A673 (cell line): ENCODE measurements around the gene ACOT4. TPM values are rescaled to one million over a fixed set of nuclear protein-coding genes. Genes with fewer than 3 reads are reported as not detected.

Source experiments
- BruUV-seq: library from RNA; stranded (reverse); fragments of 400-500 nt; replicated peaks from 2 replicates; lab custom pipeline; 2021; lab: Mats Ljungman, UMichigan
- CTCF ChIA-PET: fragments of 300-600 bp; sonication (Branson Sonifier 250); formaldehyde crosslinking; loops from one replicate; lab custom pipeline; 2022; ENCODE audit warnings: antibody characterized with exemption; lab: Charles Lee
- POLR2A ChIA-PET: fragments of 300-600 bp; sonication (Branson Sonifier 250); formaldehyde crosslinking; loops from one replicate; lab custom pipeline; 2022; ENCODE audit warnings: antibody characterized with exemption; ENCODE audit not compliant: low non-redundant PET; lab: Charles Lee
- DNase-seq: peaks from one replicate; pipeline ENCODE4 v3.0.0-alpha.2; 2015; ENCODE audit warnings: low spot score
- H3K27ac ChIP-seq: fragments of 200-600 bp; sonication (generic); 2 replicates; pipeline ENCODE4 v1.5.1; 2016; ENCODE audit warnings: mixed run types, low read depth, mild to moderate bottlenecking, mixed read lengths, antibody characterized with exemption, low read length; ENCODE audit not compliant: poor library complexity, severe bottlenecking
- H3K27me3 ChIP-seq: fragments of 200-600 bp; sonication (generic); replicated peaks from 2 replicates; pipeline ENCODE4 v1.6.1; 2017; ENCODE audit warnings: mixed run types, low read depth, mild to moderate bottlenecking, mixed read lengths, antibody characterized with exemption, low read length; ENCODE audit not compliant: insufficient read depth, poor library complexity
- H3K36me3 ChIP-seq: fragments of 200-600 bp; sonication (generic); 2 replicates; pipeline ENCODE4 v1.6.1; 2016; ENCODE audit warnings: mixed run types, mild to moderate bottlenecking, mixed read lengths, antibody characterized with exemption, low read length; ENCODE audit not compliant: insufficient read depth, poor library complexity, severe bottlenecking
- H3K4me1 ChIP-seq: fragments of 200-600 bp; sonication (generic); 2 replicates; pipeline ENCODE4 v1.6.1; 2017; ENCODE audit warnings: mixed run types, mild to moderate bottlenecking, mixed read lengths, antibody characterized with exemption, low read length; ENCODE audit not compliant: insufficient read depth, poor library complexity, severe bottlenecking
- H3K4me3 ChIP-seq: fragments of 200-600 bp; sonication (generic); 2 replicates; pipeline ENCODE4 v1.5.1; 2016; ENCODE audit warnings: low read depth, mixed run types, mild to moderate bottlenecking, mixed read lengths, low read length; ENCODE audit not compliant: poor library complexity, severe bottlenecking
- H3K9me3 ChIP-seq: fragments of 200-600 bp; sonication (generic); 2 replicates; pipeline ENCODE4 v1.6.1; 2016; ENCODE audit warnings: mixed run types, low read depth, mild to moderate bottlenecking, mixed read lengths, antibody characterized with exemption, low read length; ENCODE audit not compliant: poor library complexity, severe bottlenecking
- EZH2 ChIP-seq: fragments of 200-600 bp; sonication (generic); IDR thresholded peaks from 2 replicates; pipeline ENCODE4 v1.6.1; 2017; ENCODE audit warnings: borderline replicate concordance, low read depth, mild to moderate bottlenecking, mixed read lengths, antibody characterized with exemption, low read length; ENCODE audit not compliant: poor library complexity, severe bottlenecking
- intact Hi-C: fragments of 100-400 bp; cut with micrococcal nuclease; formaldehyde crosslinking; loops from one replicate; pipeline ENCODE4 v1.10.0; 2022; ENCODE audit not compliant: unreplicated experiment
- total RNA-seq: library from RNA; stranded (reverse); gene quantifications from 2 replicates; pipeline ENCODE4 v1.2.3, GENCODE V29; 2021
- TF ChIP-seq, protein P1 (sequence below): fragments of 300-800, 200-600 bp; sonication (generic); conservative IDR thresholded peaks from 2 replicates; pipeline ENCODE4 v1.5.1; 2017; ENCODE audit warnings: low read depth, mild to moderate bottlenecking, antibody characterized with exemption, low read length, moderate library complexity, mixed read lengths

ACOT4 gene
- total RNA-seq, 1 experiment from 2014 or later, result 0.28 TPM

DNA sequence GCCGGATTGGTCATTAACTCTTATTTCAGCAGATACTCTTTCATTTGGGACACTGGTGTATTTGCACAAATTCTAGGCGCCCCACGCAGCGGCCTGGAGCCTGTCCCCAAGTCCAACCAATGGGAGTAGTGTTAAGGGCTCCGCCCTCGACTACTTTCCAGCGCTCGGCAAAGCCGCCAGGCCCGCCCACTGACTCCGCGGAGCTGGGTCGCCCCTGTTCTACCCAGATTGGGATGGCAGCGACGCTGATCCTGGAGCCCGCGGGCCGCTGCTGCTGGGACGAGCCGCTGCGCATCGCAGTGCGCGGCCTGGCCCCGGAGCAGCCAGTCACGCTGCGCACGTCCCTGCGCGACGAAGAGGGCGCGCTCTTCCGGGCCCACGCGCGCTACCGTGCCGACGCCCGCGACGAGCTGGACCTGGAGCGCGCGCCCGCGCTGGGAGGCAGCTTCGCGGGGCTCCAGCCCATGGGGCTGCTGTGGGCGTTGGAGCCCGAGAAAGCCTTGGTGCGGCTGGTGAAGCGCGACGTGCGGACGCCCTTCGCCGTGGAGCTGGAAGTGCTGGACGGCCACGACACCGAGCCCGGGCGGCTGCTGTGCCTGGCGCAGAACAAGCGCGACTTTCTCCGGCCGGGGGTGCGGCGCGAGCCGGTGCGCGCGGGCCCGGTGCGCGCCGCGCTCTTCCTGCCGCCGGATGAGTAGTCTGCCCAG, 20.8 kb downstream of the ACOT4 start, which contains the start of gene ACOT6:
ACOT6 (plus strand) TSS at position 179 of the 707 bp plus-strand sequence; CDS start at position 234, 55 bp downstream.
- Histone ChIP-seq H3K4me3 (peak within 1 kb of the TSS; percentile 63), H3K9me3 (no peaks in the 10 kb centered on the region), H3K27ac (no peak within 1 kb of the TSS), H3K27me3 (no peaks in the 10 kb centered on the region), H3K4me1 (no peaks in the 10 kb centered on the region), H3K36me3 (no peaks in the 10 kb centered on the region)
- ChIA-PET CTCF (interaction anchor here (1.1 kb wide), 1 partner anchor 74 kb away, joined by 3 read pairs; no protein-coding TSS in a partner anchor), POLR2A (no interaction called here)
- TF ChIP-seq, protein P1, sequence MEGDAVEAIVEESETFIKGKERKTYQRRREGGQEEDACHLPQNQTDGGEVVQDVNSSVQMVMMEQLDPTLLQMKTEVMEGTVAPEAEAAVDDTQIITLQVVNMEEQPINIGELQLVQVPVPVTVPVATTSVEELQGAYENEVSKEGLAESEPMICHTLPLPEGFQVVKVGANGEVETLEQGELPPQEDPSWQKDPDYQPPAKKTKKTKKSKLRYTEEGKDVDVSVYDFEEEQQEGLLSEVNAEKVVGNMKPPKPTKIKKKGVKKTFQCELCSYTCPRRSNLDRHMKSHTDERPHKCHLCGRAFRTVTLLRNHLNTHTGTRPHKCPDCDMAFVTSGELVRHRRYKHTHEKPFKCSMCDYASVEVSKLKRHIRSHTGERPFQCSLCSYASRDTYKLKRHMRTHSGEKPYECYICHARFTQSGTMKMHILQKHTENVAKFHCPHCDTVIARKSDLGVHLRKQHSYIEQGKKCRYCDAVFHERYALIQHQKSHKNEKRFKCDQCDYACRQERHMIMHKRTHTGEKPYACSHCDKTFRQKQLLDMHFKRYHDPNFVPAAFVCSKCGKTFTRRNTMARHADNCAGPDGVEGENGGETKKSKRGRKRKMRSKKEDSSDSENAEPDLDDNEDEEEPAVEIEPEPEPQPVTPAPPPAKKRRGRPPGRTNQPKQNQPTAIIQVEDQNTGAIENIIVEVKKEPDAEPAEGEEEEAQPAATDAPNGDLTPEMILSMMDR, result no peak
- no peak for TF ChIP-seq EZH2
- intact Hi-C loops, result no loop called here
- DNase-seq, result peak; percentile 83
- BruUV-seq, result no TSS peak

DNA sequence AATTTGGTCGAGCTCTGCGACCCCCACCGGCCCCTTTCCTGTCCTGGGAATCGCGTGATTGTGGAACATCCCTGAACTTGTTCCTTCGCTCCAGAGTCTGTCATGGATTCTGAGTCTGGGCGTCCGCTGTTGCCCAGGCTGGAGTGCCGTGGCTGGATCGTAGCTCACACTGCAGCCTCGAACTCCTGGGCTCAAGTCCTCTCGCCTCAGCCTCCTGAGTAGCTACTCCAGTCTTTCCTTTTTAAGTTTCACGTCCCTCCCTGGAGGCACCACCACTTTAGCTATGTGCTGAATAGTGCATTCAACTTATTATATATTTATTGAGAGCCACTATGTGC, 21.3 kb downstream of the ACOT4 start:
- intact Hi-C loops, result no loop called here
- H3K27ac ChIP-seq, result no peak overlapping the region

DNA sequence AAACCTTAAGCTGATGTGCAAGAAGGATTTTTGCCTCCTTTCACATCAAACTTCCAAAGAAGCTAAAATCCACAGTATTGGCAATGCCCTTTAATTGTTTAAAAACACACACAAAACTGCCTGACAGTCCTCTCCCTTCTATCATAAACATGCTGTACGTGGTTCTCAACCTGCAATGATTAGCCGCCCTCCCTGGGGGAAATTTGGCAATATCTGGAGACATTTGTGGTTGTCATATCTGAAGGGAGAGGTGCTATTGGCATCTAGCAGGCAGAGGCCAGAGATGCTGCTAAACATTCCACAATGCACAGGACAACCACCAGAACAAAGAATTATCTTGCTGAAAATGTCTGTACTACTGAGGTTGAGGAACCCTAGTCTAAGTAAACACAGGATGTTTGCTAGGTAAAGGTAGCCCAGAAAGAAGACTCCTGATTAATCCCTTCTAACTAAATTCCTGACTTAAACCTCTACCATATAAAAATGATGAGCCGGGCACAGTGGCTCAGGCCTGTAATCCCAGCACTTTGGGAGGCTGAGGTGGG, 21.8 kb downstream of the ACOT4 start:
- H3K27me3 ChIP-seq, result no peaks in the 10 kb centered on the region
- H3K4me1 ChIP-seq, result no peaks in the 10 kb centered on the region
- ChIA-PET CTCF (no interaction called here), POLR2A (no interaction called here)
- no peaks in the 10 kb centered on the region for H3K9me3 ChIP-seq
- intact Hi-C loops, result no loop called here
- no peak for DNase-seq
- H3K4me3 ChIP-seq, result peak overlapping the region; percentile 63
- no peaks in the 10 kb centered on the region for H3K36me3 ChIP-seq
- no peak overlapping the region for H3K27ac ChIP-seq
- BruUV-seq, result no TSS peak
- no peak for TF ChIP-seq EZH2
- TF ChIP-seq, protein P1, result no peak

More for the DNA sequence above, 21.3 kb downstream of the ACOT4 start:
- POLR2A ChIA-PET, result no interaction called here
- Histone ChIP-seq H3K36me3 (no peaks in the 10 kb centered on the region), H3K9me3 (no peaks in the 10 kb centered on the region), H3K4me3 (peak overlapping the region; percentile 63), H3K4me1 (no peaks in the 10 kb centered on the region), H3K27me3 (no peaks in the 10 kb centered on the region)
- DNase-seq, result no peak
- TF ChIP-seq EZH2, result no peak
- TF ChIP-seq, protein P1, result no peak
- BruUV-seq, result no TSS peak
- CTCF ChIA-PET, result interaction anchor here (1.1 kb wide), 1 partner anchor 75 kb away, joined by 3 read pairs; no protein-coding TSS in a partner anchor
